A549 (cell line): ENCODE measurements around the gene TSSC4.

Experiments used
- CEBPB ChIP-seq, 2 experiments: fragments of >200 bp in 1 of 2; sonication (Bioruptor Twin) in 1 of 2; formaldehyde crosslinking in 1 of 2; IDR thresholded peaks; 2 replicates each; pipeline ENCODE4 v1.6.1; 2012 to 2016
- CHD4 ChIP-seq: fragments of 200-600 bp; sonication (generic); IDR thresholded peaks from 2 replicates; pipeline ENCODE4 v1.6.1; 2016; ENCODE audit warnings: antibody characterized with exemption, mild to moderate bottlenecking, borderline replicate concordance
- CTCF ChIP-seq: fragments of >200 bp; sonication (Bioruptor Twin); formaldehyde crosslinking; IDR thresholded peaks from 3 replicates; pipeline ENCODE4 v1.5.1; 2016
- FOXS1 ChIP-seq: fragments of 250-450 bp; sonication (Bioruptor Pico); IDR thresholded peaks from 2 replicates; pipeline ENCODE4 v1.5.0; 2020; ENCODE audit warnings: mild to moderate bottlenecking, moderate library complexity
- JUN ChIP-seq, 2 experiments: fragments of >200 bp; sonication (Bioruptor Twin); formaldehyde crosslinking; IDR thresholded peaks; 2 replicates in 1 of 2; 3 replicates in 1 of 2; pipeline ENCODE4 v1.6.1; 2016 to 2017
- KDM5A ChIP-seq: fragments of 200-600 bp; sonication (generic); IDR thresholded peaks from 2 replicates; pipeline ENCODE4 v1.6.1; 2016; ENCODE audit warnings: antibody characterized with exemption, mild to moderate bottlenecking
- MAZ ChIP-seq: fragments of 150-350 bp; IDR thresholded peaks from 2 replicates; pipeline ENCODE4 v1.6.1; 2014; ENCODE audit warnings: antibody characterized with exemption, low read depth, low read length, borderline replicate concordance
- POLR2A ChIP-seq: IDR thresholded peaks from 2 replicates; pipeline ENCODE4 v1.6.1; 2012; ENCODE audit warnings: mild to moderate bottlenecking, low read length
- REST ChIP-seq: fragments of 200-600 bp; sonication (generic); IDR thresholded peaks from 2 replicates; pipeline ENCODE4 v1.6.1; 2016; ENCODE audit warnings: antibody characterized with exemption, mild to moderate bottlenecking, moderate library complexity
- USF2 ChIP-seq: fragments of 450-650 bp; IDR thresholded peaks from 2 replicates; pipeline ENCODE4 v1.6.1; 2014; ENCODE audit warnings: antibody characterized with exemption

GRCh38 chr11:2387266-2387987 is 13.1 kb upstream of the TSSC4 start:
- TF ChIP-seq CTCF: no peak
- no peak for TF ChIP-seq REST
- TF ChIP-seq FOXS1 (CRISPR knock-in tag): no peak
- TF ChIP-seq POLR2A: no peak
- no peak for TF ChIP-seq CEBPB (IDR thresholded peaks at IDR 0.05)
- TF ChIP-seq MAZ: no peak
- TF ChIP-seq JUN (IDR thresholded peaks at IDR 0.05): no peak
- TF ChIP-seq CHD4: no peak
- no peak for TF ChIP-seq KDM5A
- no peak for TF ChIP-seq USF2
